Mesenchymal stem cell (in vitro differentiated cells and primary cell): Measurements from ENCODE around the gene OSMR.
"Not testable (repeated sequence)": the region's sequence is repeated elsewhere in the genome, so short reads cannot be mapped to it uniquely, and the experiment has no call there.

Source experiments
- DNase-seq: peaks from one replicate; pipeline ENCODE4 v3.0.0-alpha.2; 2013
- H2AFZ ChIP-seq: one replicate; pipeline ENCODE4 v1.6.1; 2013; ENCODE audit warnings: low read depth, mild to moderate bottlenecking, control low read depth, inconsistent platforms, low read length, moderate library complexity
- H2AK5ac ChIP-seq: 2 replicates; pipeline ENCODE4 v1.6.1; 2013; ENCODE audit warnings: low read length, moderate library complexity, mild to moderate bottlenecking, inconsistent platforms; ENCODE audit not compliant: severe bottlenecking
- H2BK120ac ChIP-seq: one replicate; pipeline ENCODE4 v1.6.1; 2013; ENCODE audit warnings: low read depth, mild to moderate bottlenecking, inconsistent platforms, low read length, moderate library complexity
- H2BK12ac ChIP-seq, 2 experiments: one replicate each; pipeline ENCODE4 v1.6.1; 2013; ENCODE audit warnings: inconsistent platforms in 2 of 2, low read length in 2 of 2, mild to moderate bottlenecking in 2 of 2, moderate library complexity in 2 of 2, control low read depth in 1 of 2
- H2BK15ac ChIP-seq: one replicate; pipeline ENCODE4 v1.6.1; 2013; ENCODE audit warnings: mild to moderate bottlenecking, low read depth, inconsistent platforms; ENCODE audit not compliant: poor library complexity, severe bottlenecking
- H2BK5ac ChIP-seq: 2 replicates; pipeline ENCODE4 v1.6.1; 2013; ENCODE audit warnings: low read depth, mild to moderate bottlenecking, low read length, control low read depth, inconsistent platforms; ENCODE audit not compliant: poor library complexity, severe bottlenecking
- H3K14ac ChIP-seq, 2 experiments: one replicate each; pipeline ENCODE4 v1.6.1; 2013; ENCODE audit warnings: inconsistent platforms in 2 of 2, low read length in 2 of 2, control low read depth in 1 of 2, mild to moderate bottlenecking in 1 of 2, moderate library complexity in 1 of 2
- H3K18ac ChIP-seq, 2 experiments: one replicate each; pipeline ENCODE4 v1.6.1; 2013; ENCODE audit warnings: inconsistent platforms in 2 of 2, low read length in 2 of 2, control low read depth in 1 of 2, low read depth in 1 of 2, mild to moderate bottlenecking in 1 of 2
- H3K23ac ChIP-seq, 2 experiments: one replicate each; pipeline ENCODE4 v1.6.1; 2013; ENCODE audit warnings: inconsistent platforms in 2 of 2, low read length in 2 of 2, mild to moderate bottlenecking in 2 of 2, moderate library complexity in 2 of 2, control low read depth in 1 of 2
- H3K27ac ChIP-seq: 2 replicates; pipeline ENCODE4 v1.5.1; 2013; ENCODE audit warnings: mild to moderate bottlenecking, moderate library complexity, low read length, control low read depth, inconsistent platforms; ENCODE audit not compliant: poor library complexity, severe bottlenecking
- H3K27me3 ChIP-seq, 2 experiments: 2 replicates each; pipeline versions ENCODE4 v1.6.1 to v1.7.0; 2013; ENCODE audit warnings: low read length in 2 of 2, mild to moderate bottlenecking in 2 of 2, moderate library complexity in 2 of 2, control low read depth in 1 of 2, inconsistent platforms in 1 of 2; ENCODE audit not compliant: control insufficient read depth in 1 of 2, insufficient read depth in 1 of 2
- H3K36me3 ChIP-seq, 2 experiments: 2 replicates each; pipeline versions ENCODE4 v1.6.1 to v1.7.0; 2013; ENCODE audit warnings: low read length in 2 of 2, control low read depth in 1 of 2, inconsistent platforms in 1 of 2, low read depth in 1 of 2, mild to moderate bottlenecking in 1 of 2; ENCODE audit not compliant: insufficient read depth in 2 of 2, control insufficient read depth in 1 of 2
- H3K4ac ChIP-seq, 2 experiments: one replicate each; pipeline ENCODE4 v1.6.1; 2013; ENCODE audit warnings: inconsistent platforms in 2 of 2, low read length in 2 of 2, mild to moderate bottlenecking in 2 of 2, moderate library complexity in 2 of 2, control low read depth in 1 of 2, low read depth in 1 of 2
- H3K4me1 ChIP-seq: 2 replicates; pipeline ENCODE4 v1.6.1; 2013; ENCODE audit warnings: low read depth, low read length, control low read depth; ENCODE audit not compliant: control insufficient read depth, insufficient read depth
- H3K4me2 ChIP-seq: 2 replicates; pipeline ENCODE4 v1.6.1; 2013; ENCODE audit warnings: low read length, mild to moderate bottlenecking, inconsistent platforms; ENCODE audit not compliant: poor library complexity, severe bottlenecking
- H3K4me3 ChIP-seq, 2 experiments: 2 replicates each; pipeline versions ENCODE4 v1.5.1 to v1.7.0; 2013; ENCODE audit warnings: low read length in 2 of 2, mild to moderate bottlenecking in 2 of 2, control low read depth in 1 of 2, low read depth in 1 of 2; ENCODE audit not compliant: insufficient read depth in 1 of 2
- H3K79me1 ChIP-seq: replicated peaks from 2 replicates; pipeline ENCODE4 v1.6.1; 2013; ENCODE audit warnings: mild to moderate bottlenecking, control low read depth, low read length, inconsistent platforms; ENCODE audit not compliant: poor library complexity, severe bottlenecking
- H3K9ac ChIP-seq: 2 replicates; pipeline ENCODE4 v1.7.0; 2013; ENCODE audit warnings: mild to moderate bottlenecking, low read length, moderate library complexity
- H3K9me3 ChIP-seq: 2 replicates; pipeline ENCODE4 v1.7.0; 2013; ENCODE audit warnings: mild to moderate bottlenecking, low read length; ENCODE audit not compliant: control insufficient read depth
- H4K8ac ChIP-seq: one replicate; pipeline ENCODE4 v1.6.1; 2013; ENCODE audit warnings: inconsistent platforms, mild to moderate bottlenecking, low read length, moderate library complexity
- H4K91ac ChIP-seq: one replicate; pipeline ENCODE4 v1.6.1; 2013; ENCODE audit warnings: mild to moderate bottlenecking, low read length, inconsistent platforms
- whole genome bisulfite sequencing: methylation state at CpG from one replicate; pipeline ENCODE4 v1.1.7; 2013; ENCODE audit warnings: mixed read lengths; 5-methylcytosine and 5-hydroxymethylcytosine counted together

The OSMR gene

DNA sequence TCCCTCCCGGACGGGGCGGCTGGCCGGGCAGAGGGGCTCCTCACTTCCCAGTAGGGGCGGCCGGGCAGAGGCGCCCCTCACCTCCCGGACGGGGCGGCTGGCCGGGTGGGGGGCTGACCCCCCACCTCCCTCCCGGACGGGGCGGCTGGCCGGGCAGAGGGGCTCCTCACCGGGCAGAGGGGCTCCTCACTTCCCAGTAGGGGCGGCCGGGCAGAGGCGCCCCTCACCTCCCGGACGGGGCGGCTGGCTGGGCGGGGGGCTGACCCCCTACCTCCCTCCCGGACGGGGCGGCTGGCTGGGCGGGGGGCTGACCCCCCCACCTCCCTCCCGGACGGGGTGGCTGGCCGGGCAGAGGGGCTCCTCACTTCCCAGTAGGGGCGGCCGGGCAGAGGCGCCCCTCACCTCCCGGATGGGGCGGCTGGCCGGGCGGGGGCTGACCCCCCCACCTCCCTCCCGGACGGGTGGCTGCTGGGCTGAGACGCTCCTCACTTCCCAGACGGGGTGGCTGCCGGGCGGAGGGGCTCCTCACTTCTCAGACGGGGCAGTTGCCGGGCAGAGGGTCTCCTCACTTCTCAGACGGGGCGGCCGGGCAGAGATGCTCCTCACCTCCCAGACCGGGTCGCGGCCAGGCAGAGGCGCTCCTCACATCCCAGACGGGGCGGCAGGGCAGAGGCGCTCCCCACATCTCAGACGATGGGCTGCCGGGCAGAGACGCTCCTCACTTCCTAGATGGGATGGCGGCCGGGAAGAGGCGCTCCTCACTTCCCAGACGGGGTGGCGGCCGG lies 16.4 kb downstream of the OSMR start:
- H4K91ac ChIP-seq, DNase-seq, H3K4me2 ChIP-seq, H2AFZ ChIP-seq, H3K4me1 ChIP-seq, H3K4ac ChIP-seq, H2BK120ac ChIP-seq, H3K18ac ChIP-seq, H2AK5ac ChIP-seq, H2BK5ac ChIP-seq, H3K27ac ChIP-seq, H2BK15ac ChIP-seq, H3K27me3 ChIP-seq, H3K9ac ChIP-seq, H3K23ac ChIP-seq, H3K14ac ChIP-seq, H2BK12ac ChIP-seq, H4K8ac ChIP-seq, H3K4me3 ChIP-seq: not testable (repeated sequence)
- H3K79me1 ChIP-seq = peaks cover 18% of the 10 kb centered on the region
- peaks cover 3 to 45% of the 10 kb centered on the region in 2 experiments for H3K36me3 ChIP-seq
- peaks cover 16% of the 10 kb centered on the region for H3K9me3 ChIP-seq
- WGBS = 95% methylated on average over 13 of the region's 64 CpGs

DNA sequence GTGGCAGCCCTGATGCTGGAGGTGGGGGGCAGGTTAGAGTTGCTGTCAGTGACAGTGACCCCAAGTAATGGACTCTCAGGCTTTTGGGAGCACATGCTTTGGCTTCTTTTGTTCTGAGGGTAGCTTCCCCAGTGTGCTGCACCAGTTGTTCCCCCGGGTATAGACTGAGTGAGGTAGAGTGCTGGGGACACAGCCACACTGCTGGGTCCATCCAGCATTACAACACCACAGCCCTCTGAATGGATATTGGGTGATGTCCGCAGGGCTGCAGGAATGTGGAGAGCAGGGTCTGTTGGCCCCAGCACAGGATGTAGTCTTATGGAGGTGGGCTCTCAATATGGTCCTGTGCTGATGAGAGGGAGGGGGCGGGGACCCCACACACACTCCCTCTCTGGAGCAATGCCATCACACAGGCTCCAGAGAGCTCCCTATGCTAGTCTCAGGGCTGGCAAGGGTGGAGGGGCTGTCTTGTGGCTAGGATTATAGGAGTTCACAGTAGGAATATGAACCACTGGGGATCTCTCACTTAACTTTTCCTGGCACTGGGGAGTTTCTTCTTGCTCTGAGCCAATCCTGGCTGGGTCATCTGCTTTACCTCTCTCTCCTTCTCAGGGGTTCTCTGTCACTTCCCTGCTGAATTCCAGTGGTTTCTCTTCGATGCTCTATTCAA lies 20.7 kb downstream of the OSMR start:
- Histone ChIP-seq H2BK5ac (no peak overlapping the region), H3K4me1 (peaks cover 4% of the 10 kb centered on the region), H3K9ac (no peak overlapping the region), H3K18ac (no peak overlapping the region), H4K91ac (peak overlapping the region; percentile 43), H3K79me1 (peaks cover 28% of the 10 kb centered on the region), H3K9me3 (peaks cover 10% of the 10 kb centered on the region), H2BK120ac (no peak overlapping the region), H3K27me3 (no peaks in the 10 kb centered on the region), H2AK5ac (no peak overlapping the region), H3K14ac (peak overlapping the region in 1 of 2 experiments; percentile 68), H2AFZ (no peak overlapping the region), H3K36me3 (peaks cover 3 to 49% of the 10 kb centered on the region in 2 experiments), H4K8ac (no peak overlapping the region), H2BK12ac (no peak overlapping the region), H3K23ac (no peak overlapping the region), H3K27ac (no peak overlapping the region), H2BK15ac (no peak overlapping the region), H3K4me2 (no peak overlapping the region), H3K4ac (no peak overlapping the region), H3K4me3 (no peak overlapping the region)
- 100% methylated on average over 1 of the region's 4 CpGs for WGBS
- peak; percentile 48 for DNase-seq

DNA sequence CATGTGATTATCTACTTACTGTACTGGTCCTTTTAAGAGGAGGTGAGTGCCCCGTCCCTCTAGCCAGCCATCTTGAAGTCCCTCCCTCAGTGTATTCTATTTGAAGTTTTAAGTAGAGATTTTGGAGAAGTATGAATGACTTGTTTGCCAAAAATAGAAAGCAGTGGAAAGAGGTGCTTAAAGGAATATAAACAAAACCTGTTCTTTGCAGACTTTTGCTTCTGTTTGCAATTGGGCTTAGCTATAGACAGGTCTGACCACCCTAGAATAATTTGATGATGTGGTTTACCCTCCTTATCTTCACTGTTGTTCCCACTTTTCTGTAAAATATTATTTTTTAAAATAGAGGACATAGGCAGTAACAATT lies 21.2 kb downstream of the OSMR start:
- Histone ChIP-seq H2AFZ (no peak overlapping the region), H3K9me3 (peaks cover 10% of the 10 kb centered on the region), H3K4me1 (peaks cover 4% of the 10 kb centered on the region), H3K79me1 (peaks cover 28% of the 10 kb centered on the region), H2BK12ac (no peak overlapping the region), H3K4me3 (no peak overlapping the region), H3K18ac (no peak overlapping the region), H2BK15ac (no peak overlapping the region), H3K27ac (no peak overlapping the region), H4K91ac (no peak overlapping the region), H3K14ac (no peak overlapping the region), H2AK5ac (no peak overlapping the region), H2BK5ac (no peak overlapping the region), H3K4ac (no peak overlapping the region), H3K27me3 (no peaks in the 10 kb centered on the region), H3K23ac (no peak overlapping the region), H3K9ac (peak overlapping the region; percentile 14), H3K4me2 (no peak overlapping the region), H3K36me3 (peaks cover 3 to 49% of the 10 kb centered on the region in 2 experiments), H4K8ac (no peak overlapping the region), H2BK120ac (no peak overlapping the region)
- no CpG with 5 or more reads among the region's 1 CpG for WGBS
- DNase-seq = no peak

DNA sequence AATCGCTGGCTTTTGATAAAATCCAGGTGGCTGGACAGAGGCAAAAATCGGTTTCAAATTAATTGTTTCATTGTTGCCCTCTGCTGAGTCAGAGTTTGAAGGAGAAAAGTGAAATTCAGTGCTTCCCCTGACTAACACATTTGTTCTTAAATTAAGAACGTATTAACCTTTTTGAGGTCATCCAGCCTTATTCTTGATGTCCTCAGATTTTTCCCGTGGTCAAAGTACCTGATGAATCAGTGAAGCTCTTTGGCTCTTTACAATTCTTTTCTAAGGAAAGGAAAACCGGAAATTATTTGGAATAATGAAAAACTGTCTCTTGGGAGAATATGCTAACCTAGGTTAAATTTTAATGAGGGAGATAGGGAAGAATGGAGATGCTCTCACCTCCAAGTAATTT lies 21.6 kb downstream of the OSMR start:
- H4K8ac ChIP-seq = no peak overlapping the region
- peaks cover 28% of the 10 kb centered on the region for H3K79me1 ChIP-seq
- no peak overlapping the region for H2BK15ac ChIP-seq
- peaks cover 3 to 49% of the 10 kb centered on the region in 2 experiments for H3K36me3 ChIP-seq
- H3K27me3 ChIP-seq = no peaks in the 10 kb centered on the region
- DNase-seq = no peak
- 87% methylated on average over 5 of the region's 5 CpGs for WGBS
- H3K4me1 ChIP-seq = peaks cover 4% of the 10 kb centered on the region
- H3K4me3 ChIP-seq = no peak overlapping the region
- no peak overlapping the region for H3K18ac ChIP-seq
- no peak overlapping the region for H2AK5ac ChIP-seq
- H2BK120ac ChIP-seq = no peak overlapping the region
- no peak overlapping the region for H2BK12ac ChIP-seq
- H3K4ac ChIP-seq = no peak overlapping the region
- H3K4me2 ChIP-seq = no peak overlapping the region
- no peak overlapping the region for H4K91ac ChIP-seq
- no peak overlapping the region for H3K23ac ChIP-seq
- H3K14ac ChIP-seq = no peak overlapping the region
- no peak overlapping the region for H2AFZ ChIP-seq
- no peak overlapping the region for H2BK5ac ChIP-seq
- H3K9ac ChIP-seq = peak overlapping the region; percentile 14
- H3K27ac ChIP-seq = no peak overlapping the region
- H3K9me3 ChIP-seq = peaks cover 10% of the 10 kb centered on the region
